Smooth muscle cell of the coronary artery (primary cell): ENCODE results near the gene SCD. TPM values are rescaled to one million over a fixed set of nuclear protein-coding genes. Genes with fewer than 3 reads are reported as not detected.

Experiments
- total RNA-seq: library from RNA; depleted of rRNA; stranded (reverse); fragments of >200 nt; gene quantifications from 2 replicates; pipeline ENCODE4 v1.2.3, GENCODE V29; 2014; ENCODE audit warnings: low replicate concordance

The SCD gene
- 38.5 and 220 TPM in 2 replicates for total RNA-seq

DNA sequence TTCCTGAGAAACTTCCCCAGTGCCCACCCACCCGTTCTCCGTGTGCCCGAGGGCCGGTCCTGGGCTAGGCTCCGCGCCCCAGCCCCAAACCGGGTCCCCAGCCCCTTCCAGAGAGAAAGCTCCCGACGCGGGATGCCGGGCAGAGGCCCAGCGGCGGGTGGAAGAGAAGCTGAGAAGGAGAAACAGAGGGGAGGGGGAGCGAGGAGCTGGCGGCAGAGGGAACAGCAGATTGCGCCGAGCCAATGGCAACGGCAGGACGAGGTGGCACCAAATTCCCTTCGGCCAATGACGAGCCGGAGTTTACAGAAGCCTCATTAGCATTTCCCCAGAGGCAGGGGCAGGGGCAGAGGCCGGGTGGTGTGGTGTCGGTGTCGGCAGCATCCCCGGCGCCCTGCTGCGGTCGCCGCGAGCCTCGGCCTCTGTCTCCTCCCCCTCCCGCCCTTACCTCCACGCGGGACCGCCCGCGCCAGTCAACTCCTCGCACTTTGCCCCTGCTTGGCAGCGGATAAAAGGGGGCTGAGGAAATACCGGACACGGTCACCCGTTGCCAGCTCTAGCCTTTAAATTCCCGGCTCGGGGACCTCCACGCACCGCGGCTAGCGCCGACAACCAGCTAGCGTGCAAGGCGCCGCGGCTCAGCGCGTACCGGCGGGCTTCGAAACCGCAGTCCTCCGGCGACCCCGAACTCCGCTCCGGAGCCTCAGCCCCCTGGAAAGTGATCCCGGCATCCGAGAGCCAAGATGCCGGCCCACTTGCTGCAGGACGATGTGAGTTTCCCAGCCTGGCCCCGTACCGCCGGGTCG lies at the start of gene SCD:
SCD (plus strand) TSS at position 469 of the 803 bp plus-strand sequence; CDS start at position 741, 272 bp downstream.

DNA sequence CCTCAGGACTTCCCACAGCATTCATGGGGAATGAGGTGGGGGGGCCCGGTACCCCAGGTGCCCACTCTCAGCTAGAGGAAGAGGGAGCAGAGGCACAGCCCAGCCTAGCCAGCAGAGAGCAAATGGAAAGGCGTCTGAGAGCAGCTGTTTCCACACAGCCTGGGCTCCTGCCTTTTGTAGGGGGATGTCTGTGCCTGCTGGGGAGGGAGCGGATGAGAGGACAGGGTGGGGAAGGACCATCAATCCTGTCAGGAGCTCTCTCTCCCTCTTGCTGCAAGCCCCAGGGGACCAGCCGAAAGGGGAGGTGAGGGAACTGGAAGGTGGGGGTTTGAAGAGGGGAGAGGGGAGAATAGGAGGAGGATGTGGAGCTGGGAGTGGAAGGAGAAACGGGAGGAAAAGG lies 17.0 kb upstream of the SCD start, which contains the start of gene PKD2L1:
PKD2L1 (minus strand) TSS at position 150 of the 400 bp plus-strand sequence; CDS start at position 25, 125 bp downstream.

Other genes with a start within 250 kb of the SCD start
- gene ERLIN1, start 161.2 kb upstream of the SCD start, total RNA-seq = 24.1 and 30.3 TPM in 2 replicates
- 9.5 and 20.0 TPM in 2 replicates for gene CHUK, start 117.6 kb upstream of the SCD start, total RNA-seq
- gene CWF19L1, start 79.6 kb upstream of the SCD start, total RNA-seq = 9.5 and 16.6 TPM in 2 replicates
- gene BLOC1S2, start 60.6 kb upstream of the SCD start, total RNA-seq = 19.7 and 50.3 TPM in 2 replicates
- not detected in 2 replicates for gene PKD2L1, start 17.0 kb upstream of the SCD start, total RNA-seq
- not detected in 2 replicates for gene WNT8B, start 115.8 kb downstream of the SCD start, total RNA-seq
- gene SEC31B, start 172.6 kb downstream of the SCD start, total RNA-seq = 1.4 and 2.3 TPM in 2 replicates
- gene NDUFB8, start 182.6 kb downstream of the SCD start, total RNA-seq = 105 and 269 TPM in 2 replicates
- gene HIF1AN, start 188.7 kb downstream of the SCD start, total RNA-seq = 9.9 and 11.1 TPM in 2 replicates